K562 (cell line): Measurements from ENCODE around the gene HRNR. TPM values are rescaled to one million over a fixed set of nuclear protein-coding genes. Genes with fewer than 3 reads are reported as not detected.
A peak's percentile ranks its signal among the peaks of the same experiment; 100 is the strongest.

Source experiments
- ATAC-seq: fragments of 200-7000 bp; cut with Tn5 transposase; 3 replicates; pipeline ENCODE4 v1.9.1; 2020; ENCODE audit warnings: moderate library complexity
- BruUV-seq: library from RNA; stranded (reverse); fragments of 400-500 nt; replicated peaks from 2 replicates; lab custom pipeline; 2021; lab: Mats Ljungman, UMichigan
- CTCF ChIA-PET: fragments of 300-600 bp; formaldehyde crosslinking; extraction: SDS; loops from one replicate; lab custom pipeline; 2021; ENCODE audit warnings: low intra/inter-chr PET ratio; lab: Yijun Ruan, JAX
- POLR2A ChIA-PET: fragments of 300-600, 350-650 bp; sonication (Branson Sonifier 250); formaldehyde crosslinking; extraction: SDS; loops from one replicate; lab custom pipeline; 2021; ENCODE audit warnings: antibody characterized with exemption, inconsistent platforms; lab: Yijun Ruan, JAX
- DNase-seq, 4 experiments: peaks; one replicate each; pipeline versions ENCODE4 v3.0.0 to v3.0.0-alpha.2; 2011 to 2018; ENCODE audit warnings: low spot score in 3 of 4, mixed read lengths in 3 of 4; ENCODE audit errors: extremely low read depth in 1 of 4
- FAIRE-seq: peaks from 2 replicates; lab custom pipeline; 2011; peaks lifted over from hg19 to GRCh38; lab: Jason Lieb, UNC
- H2AFZ ChIP-seq: 2 replicates; pipeline ENCODE4 v1.6.0; 2011; ENCODE audit warnings: low read depth, low read length, control low read depth, inconsistent platforms
- H3K27ac ChIP-seq: fragments of 200-600 bp; 3 replicates; pipeline ENCODE4 v1.8.0; 2011; ENCODE audit warnings: low read depth, mild to moderate bottlenecking, control low read depth, inconsistent platforms, low read length, moderate library complexity, mixed read lengths; ENCODE audit errors: extremely low read depth
- H3K27me3 ChIP-seq, 2 experiments: fragments of 300-600 bp in 1 of 2; 2 replicates in 1 of 2; 3 replicates in 1 of 2; pipeline versions ENCODE4 v1.6.0 to v1.8.0; 2011; ENCODE audit warnings: inconsistent platforms in 2 of 2, low read length in 2 of 2, mild to moderate bottlenecking in 1 of 2, mixed read lengths in 1 of 2, moderate library complexity in 1 of 2; ENCODE audit not compliant: control insufficient read depth in 2 of 2, insufficient read depth in 2 of 2
- H3K36me3 ChIP-seq: fragments of 300-600 bp; 3 replicates; pipeline ENCODE4 v1.8.0; 2011; ENCODE audit warnings: mild to moderate bottlenecking, low read length, inconsistent platforms; ENCODE audit not compliant: control insufficient read depth, insufficient read depth
- H3K4me1 ChIP-seq, 2 experiments: fragments of 200-600 bp in 1 of 2; replicated peaks in 1 of 2; 2 replicates in 1 of 2; 3 replicates in 1 of 2; pipeline versions ENCODE4 v1.5.1 to v1.8.0; 2011; ENCODE audit warnings: inconsistent platforms in 2 of 2, low read length in 2 of 2, mild to moderate bottlenecking in 1 of 2, mixed read lengths in 1 of 2, moderate library complexity in 1 of 2; ENCODE audit not compliant: control insufficient read depth in 2 of 2, insufficient read depth in 2 of 2
- H3K4me2 ChIP-seq: 2 replicates; pipeline ENCODE4 v1.6.1; 2011; ENCODE audit warnings: low read length, control low read depth, inconsistent platforms, mixed read lengths; ENCODE audit not compliant: insufficient read depth
- H3K4me3 ChIP-seq: fragments of 200-600 bp; sonication (generic), shearing (Covaris generic); 2 replicates; pipeline ENCODE4 v1.5.1; 2016; ENCODE audit warnings: control low read depth, inconsistent platforms
- H3K79me2 ChIP-seq: fragments of 200-600 bp; 3 replicates; pipeline ENCODE4 v1.8.0; 2011; ENCODE audit warnings: low read length, inconsistent platforms; ENCODE audit not compliant: control insufficient read depth, insufficient read depth
- H3K9ac ChIP-seq, 2 experiments: 2 replicates each; pipeline versions ENCODE4 v1.6.0 to v1.6.1; 2011; ENCODE audit warnings: low read depth in 2 of 2, low read length in 2 of 2, control low read depth in 1 of 2, inconsistent platforms in 1 of 2, mild to moderate bottlenecking in 1 of 2, mixed read lengths in 1 of 2; ENCODE audit not compliant: insufficient read depth in 1 of 2
- H3K9me1 ChIP-seq: one replicate; pipeline ENCODE4 v1.6.0; 2011; ENCODE audit warnings: inconsistent platforms, mild to moderate bottlenecking, low read length, moderate library complexity; ENCODE audit not compliant: control insufficient read depth, insufficient read depth
- H3K9me3 ChIP-seq: replicated peaks from 2 replicates; pipeline ENCODE4 v1.5.1; 2011; ENCODE audit warnings: low read depth, low read length, inconsistent platforms; ENCODE audit not compliant: control insufficient read depth, insufficient read depth
- H4K20me1 ChIP-seq: replicated peaks from 2 replicates; pipeline ENCODE4 v1.6.1; 2011; ENCODE audit warnings: low read length, inconsistent platforms, mixed read lengths; ENCODE audit not compliant: control insufficient read depth, insufficient read depth
- E2F3 ChIP-seq: fragments of 250-450 bp; sonication (Bioruptor Pico); IDR thresholded peaks from 2 replicates; pipeline ENCODE4 v1.4.0; 2020; ENCODE audit warnings: mild to moderate bottlenecking
- EP400 ChIP-seq: fragments of 450-650 bp; IDR thresholded peaks from 2 replicates; pipeline ENCODE4 v1.6.1; 2017; ENCODE audit warnings: antibody characterized with exemption, mild to moderate bottlenecking, moderate library complexity
- ESRRA ChIP-seq: fragments of 450-650 bp; IDR thresholded peaks from 2 replicates; pipeline ENCODE4 v1.6.1; 2014; ENCODE audit warnings: low read depth, mild to moderate bottlenecking, moderate library complexity, borderline replicate concordance
- JUND ChIP-seq, 2 experiments: IDR thresholded peaks; 2 replicates in 1 of 2; 3 replicates in 1 of 2; pipeline ENCODE4 v1.6.1; 2011; ENCODE audit warnings: borderline replicate concordance in 2 of 2, low read depth in 2 of 2, low read length in 2 of 2, improper control_type of control experiment in 1 of 2, missing biosample characterization in 1 of 2, missing genetic modification characterization in 1 of 2, missing genetic modification reagents in 1 of 2
- NCOA2 ChIP-seq, 2 experiments: fragments of 450-650 bp; IDR thresholded peaks; 2 replicates each; pipeline ENCODE4 v1.6.1; 2018; ENCODE audit warnings: mild to moderate bottlenecking in 2 of 2, moderate library complexity in 1 of 2; ENCODE audit not compliant: partially characterized antibody in 2 of 2
- OTX1 ChIP-seq: fragments of 450-650 bp; formaldehyde crosslinking; IDR thresholded peaks from 2 replicates; pipeline ENCODE4 v1.4.0; 2022; ENCODE audit warnings: mild to moderate bottlenecking
- RBM25 ChIP-seq: fragments of 200-400 bp; formaldehyde crosslinking; IDR thresholded peaks from 2 replicates; pipeline ENCODE4 v1.6.1; 2018; ENCODE audit warnings: low read length, low read depth, moderate library complexity; ENCODE audit not compliant: severe bottlenecking
- SMC3 ChIP-seq: conservative IDR thresholded peaks from 2 replicates; pipeline ENCODE4 v1.6.1; 2011; ENCODE audit warnings: low read depth, low read length, improper control_type of control experiment; ENCODE audit not compliant: insufficient read depth
- TCFL5 ChIP-seq: fragments of 250-450 bp; sonication (Bioruptor Pico); conservative IDR thresholded peaks from 2 replicates; pipeline ENCODE4 v1.6.1; 2021; ENCODE audit warnings: mild to moderate bottlenecking, moderate library complexity, matching md5 sums
- ZFP36 ChIP-seq: fragments of 150-350 bp; IDR thresholded peaks from 2 replicates; pipeline ENCODE4 v1.6.1; 2018; ENCODE audit warnings: low read length, low read depth; ENCODE audit not compliant: partially characterized antibody
- ZNF133 ChIP-seq: fragments of 250-450 bp; sonication (Bioruptor Pico); IDR thresholded peaks from 2 replicates; pipeline ENCODE4 v1.4.0; 2020; ENCODE audit warnings: mild to moderate bottlenecking
- ZNF431 ChIP-seq: sonication (generic); formaldehyde crosslinking; IDR thresholded peaks from 2 replicates; pipeline ENCODE4 v1.8.0; 2022; ENCODE audit warnings: mild to moderate bottlenecking, missing genetic modification reagents
- WGBS: fragments of 100-300 bp; shearing (Covaris generic); methylation state at CpG from one replicate; pipeline ENCODE4 v1.1.6; 2016; ENCODE audit warnings: low coverage, mixed read lengths; ENCODE audit not compliant: insufficient coverage; ENCODE audit errors: missing lambda C conversion rate; 5-methylcytosine and 5-hydroxymethylcytosine counted together
- in situ Hi-C: fragments of 300-500 bp; cut with MboI; formaldehyde crosslinking; loops from 4 replicates; pipeline ENCODE4 v1.15.0; 2018; ENCODE audit warnings: inconsistent platforms, mixed read lengths
- intact Hi-C: fragments of 100-400 bp; cut with micrococcal nuclease; formaldehyde crosslinking; loops from 2 replicates; pipeline ENCODE4 v1.14.2; 2022
- polyA plus RNA-seq, 8 experiments: library from polyadenylated mRNA; depleted of rRNA in 4 of 8; stranded (reverse) in 5 of 8; unstranded in 3 of 8; fragments of >200 nt; fragmentation: Nextera tagmentation in 2 of 8; fragmentation: Illumina TruSeq in 1 of 8; extraction: Ambion mirVana in 2 of 8; extraction: Trizol in 1 of 8; gene quantifications; 2 replicates each; pipeline versions ENCODE4 v1.2.1 to v1.2.3, GENCODE V29; 2011 to 2014; ENCODE audit warnings: inconsistent platforms in 1 of 8, missing spikeins in 1 of 8
- total RNA-seq, 7 experiments: library from RNA; depleted of rRNA in 6 of 7; stranded (reverse); fragments of >200 nt in 6 of 7; fragmentation: Illumina TruSeq in 2 of 7; extraction: Trizol in 2 of 7; gene quantifications; 2 replicates each; pipeline versions ENCODE4 v1.2.1 to v1.2.3, GENCODE V29; 2011 to 2021; ENCODE audit warnings: low replicate concordance in 1 of 7

Gene HRNR
- total and polyA plus RNA-seq, 9 of the 15 experiments (the other 6 are each of a cell fraction or from before 2014, with no cell fraction given) = not detected

DNA sequence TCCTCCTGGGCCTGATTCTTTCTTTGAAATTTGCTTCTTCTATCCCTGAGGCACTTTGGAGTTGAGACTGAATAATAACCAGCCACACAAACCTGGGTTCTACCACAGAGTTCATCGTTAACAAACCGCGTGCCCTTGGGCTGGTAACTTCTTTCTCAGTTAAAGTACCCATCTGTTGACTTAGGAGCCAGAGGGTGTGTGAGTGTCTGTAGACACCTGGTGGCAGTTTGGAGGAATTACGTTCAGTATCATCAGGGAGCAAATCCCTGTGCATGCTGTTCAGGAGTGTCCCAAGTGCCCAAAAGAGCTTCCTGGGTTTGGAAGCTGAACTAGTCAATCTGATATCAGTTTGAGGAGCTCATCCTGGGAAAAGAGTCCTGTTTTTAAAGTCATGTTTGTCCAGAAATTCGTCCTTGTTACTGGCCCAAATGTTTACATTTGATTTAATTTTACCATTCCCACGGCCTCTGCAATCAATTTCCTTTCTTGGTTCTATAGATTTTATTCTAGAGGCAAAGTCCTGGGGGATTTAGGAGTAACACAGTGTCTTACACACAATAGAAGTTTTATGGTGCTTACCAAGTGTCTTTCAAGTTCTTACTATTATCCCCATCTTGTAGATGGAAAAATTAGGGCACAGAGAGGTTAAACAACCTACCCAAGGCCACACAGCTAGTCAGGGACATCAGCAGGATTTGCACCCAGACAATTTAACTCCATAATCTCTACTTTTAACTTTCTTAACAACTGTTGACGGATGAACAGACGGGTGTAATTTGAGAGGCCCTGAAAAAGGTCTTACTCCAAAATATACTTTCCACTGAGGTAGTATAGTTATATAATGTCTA is 38.2 kb downstream of the HRNR start (continued):
- TF ChIP-seq NCOA2 (IDR thresholded peaks at IDR 0.05; ENCODE audit: partially characterized antibody in 2 of 2) (no peak), ESRRA (no peak), RBM25 (peak; percentile 94), ZFP36 (peak; percentile 70), OTX1 (CRISPR knock-in tag) (no peak), E2F3 (CRISPR knock-in tag) (no peak), SMC3 (peak; percentile 87), JUND (IDR thresholded peaks at IDR 0.05; ENCODE audit: borderline replicate concordance, low read depth, low read length) (0 out of 2 replicates have a peak, but pooled peaks have one; percentile 23), JUND (tag; IDR thresholded peaks at IDR 0.05; ENCODE audit: borderline replicate concordance, low read depth, low read length) (no peak)

DNA sequence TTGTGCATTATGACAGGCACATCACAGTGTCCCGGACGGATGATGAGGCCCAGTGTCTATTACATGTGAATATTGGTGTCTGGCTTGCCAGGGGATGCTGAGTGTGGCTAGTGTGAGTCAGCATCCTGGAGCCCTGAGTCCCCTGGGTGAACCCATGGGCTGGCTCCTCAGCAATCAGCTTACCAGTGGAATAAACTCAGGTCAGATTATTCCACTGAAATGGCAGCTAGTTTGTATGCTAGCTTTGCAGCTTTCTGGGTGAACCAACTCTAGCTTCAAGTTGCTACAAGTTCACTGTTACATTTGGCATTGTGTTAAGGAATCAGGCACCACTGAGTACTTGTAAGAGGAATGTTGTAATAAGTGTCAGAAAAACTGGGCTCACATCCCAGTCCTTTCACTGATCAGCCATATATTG is 41.0 kb downstream of the HRNR start:
- Histone ChIP-seq H3K9me3 (no peaks in the 10 kb centered on the region), H4K20me1 (no peaks in the 10 kb centered on the region), H3K4me2 (no peak overlapping the region), H3K4me3 (no peak overlapping the region), H3K36me3 (no peaks in the 10 kb centered on the region), H3K27me3 (no peaks in the 10 kb centered on the region), H3K4me1 (no peaks in the 10 kb centered on the region), H3K9me1 (no peaks in the 10 kb centered on the region), H3K9ac (no peak overlapping the region), H3K79me2 (no peaks in the 10 kb centered on the region), H3K27ac (no peak overlapping the region), H2AFZ (no peak overlapping the region)
- in situ Hi-C loops = loop anchor here (5.0 kb wide), 1 partner anchor 131 kb away; no protein-coding TSS in a partner anchor
- DNase-seq (no peak), ATAC-seq (no peak), FAIRE-seq (no peak)
- TF ChIP-seq EP400 (no peak), ZNF431 (CRISPR knock-in tag) (no peak), TCFL5 (no peak), ZNF133 (CRISPR knock-in tag) (no peak)
- ChIA-PET POLR2A (no interaction called here), CTCF (interaction anchor here (0.6 to 2.1 kb wide), 7 partner anchors 41 to 1086 kb away, joined by 3 to 38 read pairs (median 4); no protein-coding TSS in a partner anchor)
- no TSS peak for BruUV-seq
- 0% methylated on average over 2 of the region's 2 CpGs for WGBS
- intact Hi-C loops = loop anchor here (1.0 to 10.0 kb wide), 2 partner anchors 41 to 248 kb away; no protein-coding TSS in a partner anchor
